Jurkat, Clone E6-1 (cell line): ENCODE results near the gene SBF2.
A peak's percentile ranks its signal among the peaks of the same experiment; 100 is the strongest.
"Not testable (repeated sequence)": the region's sequence is repeated elsewhere in the genome, so short reads cannot be mapped to it uniquely, and the experiment has no call there.

ENCODE experiments used
- DNase-seq: peaks from one replicate; pipeline ENCODE4 v3.0.0-alpha.2; 2011; ENCODE audit warnings: low read depth, low spot score
- H3K4me3 ChIP-seq: 2 replicates; pipeline ENCODE4 v1.5.1; 2011; ENCODE audit warnings: mild to moderate bottlenecking, low read length, control low read depth, moderate library complexity

SBF2 gene

DNA sequence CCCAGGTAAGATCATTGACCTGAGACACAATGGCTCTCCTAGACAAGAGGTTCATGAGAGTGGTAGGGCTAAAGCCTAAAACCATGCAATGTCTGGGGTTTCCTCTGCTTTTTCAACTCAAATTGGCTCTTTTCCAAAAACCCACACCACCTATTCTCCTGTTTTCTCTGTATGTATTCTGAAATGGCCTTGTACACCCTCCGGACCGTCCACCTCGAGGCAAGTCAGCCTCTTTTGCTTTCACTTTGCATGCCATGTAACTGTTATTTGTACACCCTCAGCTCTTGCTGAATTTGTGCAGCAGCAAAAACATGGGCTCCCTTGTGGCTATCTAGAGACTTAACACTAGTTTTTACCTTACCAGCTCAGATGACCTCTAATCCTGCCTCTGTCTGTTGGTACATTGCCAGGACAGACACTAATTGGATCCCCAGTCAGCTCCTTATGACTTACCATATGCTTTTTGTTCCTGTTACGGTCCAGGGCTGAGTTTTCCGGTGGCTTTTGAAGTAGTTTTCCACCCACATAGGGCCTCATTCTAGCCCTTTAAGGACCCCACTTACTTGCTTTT lies 288.0 kb downstream of the SBF2 start:
- no peak for DNase-seq
- H3K4me3 ChIP-seq, result no peak overlapping the region

- no peak overlapping the region for H3K4me3 ChIP-seq
- DNase-seq, result no peak
Observed at GRCh38 chr11:10004526-10005113, 289.4 kb downstream of the SBF2 start.

- no peak overlapping the region for H3K4me3 ChIP-seq
- DNase-seq, result no peak
Observed at GRCh38 chr11:10002221-10002620, 291.8 kb downstream of the SBF2 start.

DNA sequence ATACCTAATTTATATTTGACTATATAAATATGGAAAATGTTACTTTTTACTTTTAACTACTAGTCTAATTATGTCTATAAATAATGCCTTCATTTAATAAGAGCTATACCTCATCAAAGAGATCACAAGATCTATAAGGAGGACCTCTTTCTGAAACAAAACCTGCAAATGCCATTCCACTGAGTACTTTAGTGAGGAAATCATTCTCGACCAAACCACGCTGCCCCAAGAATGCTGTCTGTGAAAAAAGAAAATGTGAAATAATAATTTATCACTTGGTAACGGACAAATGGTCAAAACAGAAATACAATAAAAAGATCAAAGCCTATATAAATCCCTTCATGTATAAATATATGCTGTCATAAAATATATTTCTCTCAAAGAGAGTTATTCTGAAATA lies 301.7 kb downstream of the SBF2 start:
- H3K4me3 ChIP-seq, result no peak overlapping the region
- no peak for DNase-seq

DNA sequence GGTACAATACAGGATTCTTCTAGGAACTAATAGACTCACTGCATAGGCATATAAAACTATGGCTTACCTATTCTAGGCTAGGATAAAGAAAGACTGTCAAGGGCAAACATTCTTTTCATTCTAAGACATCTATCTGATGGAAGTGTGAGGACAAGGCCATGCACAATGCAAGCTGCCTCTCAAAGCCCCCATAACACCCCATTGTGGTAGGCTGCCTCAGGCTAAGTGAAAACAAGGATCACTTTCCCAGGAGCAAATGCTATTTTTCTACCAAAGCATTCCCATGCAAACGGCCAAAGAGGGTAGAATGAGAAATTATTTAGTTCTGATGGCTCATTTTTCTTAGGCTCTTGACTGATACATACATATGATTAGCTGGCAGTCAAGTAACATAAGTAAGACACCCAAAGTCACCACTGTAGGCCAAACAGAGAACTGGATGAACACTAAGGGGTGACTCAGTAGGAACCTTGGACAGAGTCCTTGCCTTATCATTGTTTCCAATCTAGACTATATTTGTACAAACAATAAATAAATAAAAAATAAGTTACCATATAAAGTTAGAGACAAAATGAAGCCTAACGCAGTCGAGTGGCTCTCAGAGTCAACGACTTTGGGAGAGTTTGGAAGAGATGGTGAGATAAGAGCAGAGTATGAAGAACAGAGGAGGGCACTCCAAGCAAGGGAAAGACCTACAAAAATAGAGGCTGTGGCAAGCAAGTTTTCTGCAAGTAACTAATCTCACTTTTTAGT lies 303.6 kb downstream of the SBF2 start:
- no peak overlapping the region for H3K4me3 ChIP-seq
- no peak for DNase-seq

- H3K4me3 ChIP-seq, DNase-seq: not testable (repeated sequence)
Observed at GRCh38 chr11:9987303-9987702, 306.7 kb downstream of the SBF2 start.

DNA sequence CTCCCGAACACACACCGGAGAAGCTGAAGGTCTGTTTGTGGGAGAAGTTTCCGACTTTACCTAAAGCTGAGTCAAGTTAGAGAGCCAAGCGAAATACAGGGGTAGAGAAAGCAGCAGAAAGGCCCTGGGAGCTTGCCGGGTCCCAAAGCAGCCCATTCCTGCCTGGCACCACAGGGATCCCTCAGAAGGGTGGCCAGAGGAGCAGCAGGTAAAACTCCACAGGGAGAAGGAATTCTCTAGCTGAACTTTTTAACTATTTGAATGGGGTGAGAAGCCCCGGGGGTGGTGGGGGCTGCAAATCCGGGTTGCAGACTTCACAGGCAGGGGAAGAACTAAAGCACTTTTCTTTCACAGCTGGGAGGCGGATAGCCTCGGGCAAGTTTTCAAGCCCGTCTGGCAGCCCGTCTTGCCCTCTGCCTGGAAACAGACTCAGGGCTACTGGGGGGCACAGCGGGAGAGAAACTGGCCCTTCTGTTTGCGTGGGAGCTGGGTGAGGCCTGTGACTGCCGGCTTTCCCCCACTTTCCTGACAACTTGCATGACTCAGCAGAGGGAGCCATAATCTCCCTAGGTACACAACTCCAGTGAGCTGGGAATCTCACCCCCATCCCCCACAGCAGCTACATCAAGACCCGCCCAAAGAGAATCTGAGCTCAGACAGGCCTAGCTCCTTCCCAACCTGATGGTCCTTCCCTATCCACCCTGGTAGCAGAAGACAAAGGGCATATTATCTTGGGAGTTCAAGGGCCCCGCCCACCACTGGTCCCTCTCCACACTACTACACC lies 311.0 kb downstream of the SBF2 start:
- H3K4me3 ChIP-seq, result no peak overlapping the region
- DNase-seq, result no peak

DNA sequence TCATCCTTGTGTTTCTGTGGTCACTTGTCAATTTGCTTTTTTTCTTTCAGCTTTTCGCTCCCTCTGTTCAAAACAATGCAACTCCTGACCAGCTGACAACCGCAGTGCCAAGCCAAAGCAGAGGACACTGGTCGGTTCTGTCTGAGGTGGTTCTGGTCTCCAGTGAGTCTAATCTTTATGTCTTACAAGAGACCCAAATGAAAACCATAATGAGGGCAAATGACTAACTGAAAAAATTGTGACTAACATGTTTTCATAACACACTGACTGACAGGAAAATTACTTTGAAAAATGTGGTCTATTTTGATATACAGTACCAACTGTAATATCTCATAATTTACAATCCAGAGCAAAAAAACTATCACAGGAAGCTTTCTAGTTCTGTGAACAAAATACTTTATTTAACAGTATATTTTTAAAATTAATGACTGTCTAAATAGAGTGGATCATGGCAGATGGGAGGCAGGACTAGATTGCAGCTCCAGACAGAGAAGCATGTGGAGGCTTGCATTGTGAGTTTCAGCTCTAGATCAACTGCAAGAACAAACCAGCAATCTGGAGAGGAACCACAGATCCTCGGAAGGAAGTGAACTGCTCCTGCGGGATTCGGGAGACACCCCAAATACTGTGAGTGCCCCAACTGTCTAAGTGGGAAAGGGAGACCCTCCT lies 311.8 kb downstream of the SBF2 start:
- DNase-seq, result no peak
- H3K4me3 ChIP-seq, result no peak overlapping the region

GRCh38 chr11:9980931-9981330 lies 313.1 kb downstream of the SBF2 start:
- no peak overlapping the region for H3K4me3 ChIP-seq
- DNase-seq, result no peak

DNA sequence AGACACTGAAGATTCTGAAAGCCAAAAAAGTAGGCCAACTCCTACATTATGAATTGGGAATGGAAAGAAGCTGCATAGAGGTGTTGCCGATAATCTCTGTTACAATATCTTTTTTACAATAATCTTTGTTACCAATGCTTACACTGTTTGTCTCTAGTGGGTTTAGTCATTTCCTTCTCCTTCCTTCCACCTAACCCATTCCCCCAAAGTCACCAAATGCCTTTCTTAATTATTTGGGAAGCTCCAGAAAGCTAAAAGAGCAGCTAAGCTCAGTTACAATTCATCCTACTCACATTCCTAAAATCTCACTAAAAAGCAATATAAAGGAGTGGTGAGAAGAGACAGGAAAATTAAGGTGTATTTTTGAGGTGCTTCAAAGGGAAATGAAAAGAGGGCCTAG lies 316.5 kb downstream of the SBF2 start:
- no peak for DNase-seq
- no peak overlapping the region for H3K4me3 ChIP-seq

DNA sequence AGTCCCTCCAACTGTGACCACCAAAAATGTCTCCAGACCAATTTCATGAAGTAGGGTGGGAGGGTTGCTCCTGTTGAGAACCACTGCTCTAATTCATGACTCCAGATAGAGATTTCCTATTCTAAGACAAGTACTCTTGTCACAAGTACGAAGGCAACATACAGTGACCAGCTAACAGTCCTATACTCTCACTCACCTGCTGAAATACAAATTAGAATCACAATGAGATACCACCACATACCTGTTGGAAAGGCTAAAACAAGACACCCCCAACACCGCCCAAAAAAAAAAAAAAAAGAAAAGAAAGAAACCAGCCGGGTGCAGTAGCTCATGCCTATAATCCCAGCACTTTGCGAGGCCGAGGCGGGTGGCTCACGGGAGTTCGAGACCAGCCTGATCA lies 319.6 kb downstream of the SBF2 start:
- DNase-seq, result no peak
- no peak overlapping the region for H3K4me3 ChIP-seq

GRCh38 chr11:9973921-9974320 lies 320.1 kb downstream of the SBF2 start:
- H3K4me3 ChIP-seq, result no peak overlapping the region
- no peak for DNase-seq

- peak; percentile 49 for DNase-seq
Observed at GRCh38 chr11:9972989-9973388, 321.0 kb downstream of the SBF2 start.

GRCh38 chr11:9971894-9972293 lies 322.1 kb downstream of the SBF2 start:
- no peak overlapping the region for H3K4me3 ChIP-seq
- no peak for DNase-seq

More at GRCh38 chr11:9972989-9973388, 321.0 kb downstream of the SBF2 start:
- H3K4me3 ChIP-seq, result no peak overlapping the region

GRCh38 chr11:9969068-9969467 lies 325.0 kb downstream of the SBF2 start:
- no peak for DNase-seq

GRCh38 chr11:9962722-9963121 lies 331.3 kb downstream of the SBF2 start:
- no peak overlapping the region for H3K4me3 ChIP-seq
- no peak for DNase-seq

More at GRCh38 chr11:9969068-9969467, 325.0 kb downstream of the SBF2 start:
- H3K4me3 ChIP-seq, result no peak overlapping the region

DNA sequence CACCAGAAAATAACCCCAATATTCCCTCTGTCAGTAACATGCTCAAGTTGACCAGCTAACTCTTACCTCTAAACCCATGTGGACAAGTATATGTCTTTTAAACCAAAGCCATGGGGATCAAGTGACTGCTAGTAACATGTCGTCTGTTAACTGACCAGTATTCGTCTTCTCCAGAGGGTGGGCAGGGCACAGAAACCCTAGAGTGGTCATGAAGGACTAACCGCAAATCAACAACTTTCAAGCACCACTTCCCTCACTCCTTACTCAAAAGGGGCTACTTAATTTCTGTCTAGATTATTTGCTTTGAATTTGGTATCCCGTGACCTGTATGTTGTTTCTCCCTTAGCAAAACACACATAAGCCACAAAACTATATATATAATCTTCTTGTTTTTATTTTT lies 336.9 kb downstream of the SBF2 start:
- no peak overlapping the region for H3K4me3 ChIP-seq
- DNase-seq, result no peak

DNA sequence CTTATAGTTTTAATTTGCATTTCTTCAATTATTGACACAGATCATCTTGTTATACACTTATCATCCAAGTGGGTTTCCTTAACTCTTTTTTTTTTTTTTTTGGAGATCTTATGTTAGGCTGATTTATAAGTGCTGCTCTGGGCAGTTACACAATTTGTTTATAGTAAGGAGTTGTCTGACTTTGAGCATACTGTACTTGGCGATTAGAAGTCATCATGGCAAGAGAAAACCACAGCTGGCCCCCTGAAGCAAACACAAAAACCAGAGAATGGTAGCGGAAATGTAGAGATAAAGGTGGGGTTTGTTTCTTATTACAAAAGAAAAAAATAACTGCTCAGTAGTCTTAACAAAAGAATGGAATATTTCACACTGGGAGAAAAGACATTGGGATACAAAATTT lies 337.5 kb downstream of the SBF2 start:
- H3K4me3 ChIP-seq, result no peak overlapping the region
- DNase-seq, result no peak

- DNase-seq, result no peak
- H3K4me3 ChIP-seq, result no peak overlapping the region
Observed at GRCh38 chr11:9955391-9955790, 338.6 kb downstream of the SBF2 start.
